Jurkat, Clone E6-1 (cell line): ENCODE results near the gene CADM2.
"Not testable (repeated sequence)": the region's sequence is repeated elsewhere in the genome, so short reads cannot be mapped to it uniquely, and the experiment has no call there.

Source experiments
- DNase-seq: peaks from one replicate; pipeline ENCODE4 v3.0.0-alpha.2; 2011; ENCODE audit warnings: low read depth, low spot score
- H3K4me3 ChIP-seq: 2 replicates; pipeline ENCODE4 v1.5.1; 2011; ENCODE audit warnings: mild to moderate bottlenecking, low read length, control low read depth, moderate library complexity

The CADM2 gene

GRCh38 chr3:85922374-85922773 lies 963.6 kb downstream of the CADM2 start:
- no peak for DNase-seq

GRCh38 chr3:85930718-85931117 lies 971.9 kb downstream of the CADM2 start:
- no peak overlapping the region for H3K4me3 ChIP-seq
- no peak for DNase-seq

More at GRCh38 chr3:85922374-85922773, 963.6 kb downstream of the CADM2 start:
- no peak overlapping the region for H3K4me3 ChIP-seq

DNA sequence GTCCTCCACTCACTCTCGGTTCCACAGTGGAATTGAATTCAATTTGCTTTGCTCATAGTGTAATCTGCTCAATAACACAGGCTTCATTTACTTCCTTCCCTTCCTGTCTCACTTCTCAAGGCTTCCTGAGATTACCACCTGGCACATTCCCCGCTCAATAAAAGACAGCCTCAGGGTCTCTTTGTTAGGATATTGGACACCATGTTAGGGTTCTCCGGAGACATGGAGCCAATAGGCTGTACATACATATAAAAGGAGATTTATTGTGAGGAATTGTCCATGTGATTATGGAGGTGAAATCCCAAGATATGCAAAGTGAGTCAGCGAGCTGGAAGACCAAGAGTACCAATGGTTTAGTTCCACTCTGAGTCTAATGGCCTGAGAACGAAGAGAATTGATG lies 974.5 kb downstream of the CADM2 start:
- no peak for DNase-seq
- H3K4me3 ChIP-seq = no peak overlapping the region

GRCh38 chr3:85935171-85935570 lies 976.4 kb downstream of the CADM2 start:
- H3K4me3 ChIP-seq = no peak overlapping the region
- DNase-seq = no peak

- no peak for DNase-seq
- H3K4me3 ChIP-seq = no peak overlapping the region
Observed at GRCh38 chr3:85939074-85939482, 980.3 kb downstream of the CADM2 start.

GRCh38 chr3:85950435-85950834 lies 991.6 kb downstream of the CADM2 start:
- no peak for DNase-seq
- H3K4me3 ChIP-seq = no peak overlapping the region

DNA sequence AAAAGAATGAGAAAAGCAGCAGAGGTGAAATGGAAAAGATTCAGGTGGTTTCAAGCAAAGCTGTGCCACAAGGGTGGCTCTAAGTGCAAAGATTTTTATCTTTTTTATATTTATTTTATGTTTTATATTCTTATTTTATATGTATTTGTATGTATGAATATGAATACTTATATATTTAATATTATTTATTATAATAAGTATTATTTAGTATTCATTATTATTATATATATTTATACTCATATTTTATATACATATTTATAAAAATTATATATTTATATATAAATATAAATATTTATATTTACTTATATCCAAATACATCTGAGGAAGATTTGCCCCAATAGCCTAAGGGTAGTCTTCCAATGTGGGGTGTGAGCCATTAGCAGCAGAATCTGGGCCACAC lies 1002.0 kb downstream of the CADM2 start:
- no peak overlapping the region for H3K4me3 ChIP-seq
- DNase-seq = no peak

DNA sequence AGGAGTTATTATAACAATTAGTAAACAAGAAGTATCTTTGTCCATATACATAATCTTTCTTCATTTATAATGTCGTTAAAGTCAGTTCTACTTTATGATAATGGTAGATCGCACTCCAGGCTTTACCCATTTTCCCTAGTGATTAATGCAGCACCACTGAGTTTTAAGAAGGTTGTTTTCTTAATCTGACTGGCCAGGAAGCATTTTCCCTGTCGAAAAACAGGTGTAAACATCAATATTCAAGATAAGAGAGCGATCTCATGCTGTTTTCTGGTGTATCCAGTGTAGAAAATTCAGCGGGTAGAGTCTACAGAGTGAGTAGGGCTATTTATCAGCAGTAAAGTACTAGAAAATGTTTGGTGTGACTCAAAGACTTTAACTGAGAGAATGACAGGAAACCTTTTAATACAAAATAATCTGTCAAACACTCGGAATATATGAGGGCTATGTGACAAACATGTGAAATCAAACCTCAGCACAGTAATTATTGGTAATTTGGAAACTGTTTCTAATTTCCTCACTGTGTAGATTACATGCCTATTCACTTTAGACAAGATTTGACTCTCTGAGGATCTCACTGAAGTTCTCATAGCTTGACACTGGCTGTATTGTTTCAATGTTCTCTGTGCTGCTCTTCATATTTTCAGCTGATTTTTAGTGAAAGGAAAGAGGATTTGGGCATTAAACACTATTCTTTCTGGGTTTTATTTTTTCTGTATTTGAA lies 1019.0 kb downstream of the CADM2 start:
- no peak for DNase-seq
- H3K4me3 ChIP-seq = no peak overlapping the region

GRCh38 chr3:85979034-85979433 lies 1020.2 kb downstream of the CADM2 start:
- DNase-seq = no peak
- H3K4me3 ChIP-seq = no peak overlapping the region

DNA sequence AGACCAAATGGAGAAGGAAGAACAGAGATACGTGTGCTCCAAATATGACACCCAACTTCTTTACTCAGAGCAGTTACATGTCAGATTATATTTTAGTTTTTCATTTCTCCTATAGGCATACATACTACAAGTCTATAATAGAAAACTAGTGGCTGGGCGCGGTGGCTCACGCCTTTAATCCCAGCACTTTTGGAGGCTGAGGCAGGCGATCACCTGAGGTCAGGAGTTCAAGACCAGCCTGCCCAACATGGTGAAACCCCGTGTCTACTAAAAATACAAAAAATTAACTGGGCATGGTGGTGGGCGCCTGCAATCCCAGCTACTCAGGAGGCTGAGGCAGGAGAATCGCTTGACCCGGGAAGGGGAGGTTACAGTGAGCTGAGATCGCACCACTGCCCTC lies 1030.8 kb downstream of the CADM2 start:
- not testable (repeated sequence) for DNase-seq, H3K4me3 ChIP-seq

DNA sequence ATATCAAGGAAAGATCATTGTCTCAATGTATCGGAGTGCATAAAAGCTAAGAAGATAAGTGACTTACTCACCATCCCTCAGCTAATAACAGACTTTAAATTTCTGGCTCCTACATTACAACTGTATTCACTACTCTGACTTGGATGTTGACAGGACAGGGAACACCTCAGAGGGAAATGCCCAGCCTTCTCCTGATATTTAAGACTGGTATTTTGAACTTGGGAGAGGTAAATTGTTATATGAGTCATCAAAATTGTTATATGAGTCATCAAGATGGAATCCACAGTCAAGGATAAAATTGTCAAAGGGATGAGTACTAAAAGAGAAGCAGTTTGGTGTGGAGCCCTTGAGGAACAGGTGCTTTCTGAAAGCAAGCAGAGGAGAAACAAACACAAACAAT lies 1070.8 kb downstream of the CADM2 start:
- no peak for DNase-seq
- H3K4me3 ChIP-seq = no peak overlapping the region

- no peak for DNase-seq
- H3K4me3 ChIP-seq = no peak overlapping the region
Observed at GRCh38 chr3:86037916-86038315, 1079.1 kb downstream of the CADM2 start.

GRCh38 chr3:86046436-86047136 lies 1087.8 kb downstream of the CADM2 start:
- no peak overlapping the region for H3K4me3 ChIP-seq
- DNase-seq = no peak

GRCh38 chr3:86047161-86047560 lies 1088.4 kb downstream of the CADM2 start:
- no peak for DNase-seq
- H3K4me3 ChIP-seq = no peak overlapping the region

DNA sequence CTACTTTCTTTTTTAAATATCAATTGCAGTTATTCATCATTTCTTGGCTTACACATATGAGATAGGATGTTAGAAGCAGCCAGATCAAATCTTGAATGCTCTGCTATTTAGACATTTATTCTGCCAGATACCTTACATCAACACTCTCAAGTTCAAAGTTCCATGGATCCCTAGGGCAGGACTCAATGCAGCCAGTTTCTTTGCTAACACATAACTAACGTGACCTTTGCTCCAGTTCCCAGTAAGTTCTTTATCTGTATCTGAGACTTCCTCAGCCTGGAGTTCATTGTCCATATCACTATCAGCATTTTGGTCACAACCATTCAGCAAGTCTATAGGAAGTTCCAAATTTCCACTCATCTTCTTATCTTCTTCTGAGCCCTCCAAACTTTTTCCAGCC lies 1092.3 kb downstream of the CADM2 start:
- no peak overlapping the region for H3K4me3 ChIP-seq
- no peak for DNase-seq

GRCh38 chr3:86056032-86056431 lies 1097.2 kb downstream of the CADM2 start:
- no peak overlapping the region for H3K4me3 ChIP-seq
- DNase-seq = no peak

DNA sequence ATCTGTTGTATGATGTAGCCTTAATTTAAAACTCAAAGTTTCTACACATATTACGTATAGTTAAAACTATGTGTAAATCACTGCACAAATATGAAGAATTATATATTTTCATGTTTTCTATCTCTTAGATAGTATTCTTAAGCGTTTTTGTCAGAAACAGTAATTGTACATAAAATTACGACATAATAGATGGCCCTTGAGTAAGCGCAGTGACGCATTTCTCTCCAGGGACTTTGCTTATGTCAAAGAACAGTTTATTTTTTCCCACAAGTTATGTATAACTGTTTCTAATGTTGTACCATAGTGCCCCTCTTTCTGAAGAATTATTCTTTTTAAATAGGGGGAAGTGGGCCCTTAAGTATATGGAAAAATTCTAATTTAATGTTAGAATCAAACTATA lies 1098.2 kb downstream of the CADM2 start:
- no peak for DNase-seq
- H3K4me3 ChIP-seq = no peak overlapping the region

- H3K4me3 ChIP-seq = no peak overlapping the region
- DNase-seq = no peak
Observed at GRCh38 chr3:86073799-86074198, 1115.0 kb downstream of the CADM2 start.

DNA sequence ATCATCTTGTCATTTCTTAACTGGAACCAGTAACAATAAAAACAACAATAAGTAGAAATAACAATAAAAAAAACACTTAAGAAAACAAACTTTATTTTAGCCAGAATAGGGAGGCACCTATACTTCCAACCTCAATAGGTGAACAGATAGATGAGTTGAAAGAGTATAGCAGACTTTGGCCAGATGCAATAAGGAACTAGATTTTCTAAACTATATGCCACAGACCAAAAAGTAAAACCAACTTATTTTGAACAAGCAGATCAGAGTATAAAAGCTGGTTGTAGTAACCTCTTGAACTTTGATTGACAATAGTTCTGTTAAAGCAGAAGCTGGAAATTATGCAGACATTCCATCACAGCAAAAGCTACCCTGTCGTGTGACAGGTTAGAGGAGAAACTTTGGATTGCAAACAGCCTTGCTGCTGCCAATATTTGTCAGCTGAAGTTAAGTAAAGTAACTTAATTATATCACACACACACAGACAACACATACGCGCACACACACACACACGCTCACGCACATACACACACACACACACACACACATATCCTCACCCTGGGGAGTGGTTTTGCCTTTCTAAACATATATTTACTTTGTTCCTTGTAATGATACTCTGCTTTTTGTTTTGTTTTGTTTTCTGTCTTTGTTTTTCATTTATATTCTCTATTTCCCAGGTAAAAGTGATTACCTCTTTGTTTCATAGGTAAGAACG lies 1128.5 kb downstream of the CADM2 start:
- H3K4me3 ChIP-seq = no peak overlapping the region
- no peak for DNase-seq

GRCh38 chr3:86104154-86104553 lies 1145.4 kb downstream of the CADM2 start:
- no peak for DNase-seq
- no peak overlapping the region for H3K4me3 ChIP-seq
